HCT116 (cell line): ENCODE data around the gene GSTT2. TPM values are rescaled to one million over a fixed set of nuclear protein-coding genes. Genes with fewer than 3 reads are reported as not detected.
"Not testable (repeated sequence)": the region's sequence is repeated elsewhere in the genome, so short reads cannot be mapped to it uniquely, and the experiment has no call there.

Source experiments
- ATAC-seq: fragments of 200-7000 bp; cut with Tn5 transposase; 2 replicates; pipeline ENCODE4 v1.9.1; 2020; ENCODE audit warnings: mild to moderate bottlenecking, moderate library complexity
- BruUV-seq: library from RNA; stranded (reverse); fragments of 400-500 nt; replicated peaks from 2 replicates; lab custom pipeline; 2021; lab: Mats Ljungman, UMichigan
- CTCF ChIA-PET: fragments of 300-600 bp; sonication (Branson Sonifier 250); formaldehyde crosslinking; loops from one replicate; lab custom pipeline; 2021; ENCODE audit warnings: antibody characterized with exemption; lab: Charles Lee
- POLR2A ChIA-PET: fragments of 300-600, 350-600 bp; sonication (Branson Sonifier 250); formaldehyde crosslinking; loops from one replicate; lab custom pipeline; 2021; ENCODE audit warnings: antibody characterized with exemption; lab: Charles Lee
- RAD21 ChIA-PET, 2 experiments: fragments of 300-600 bp; sonication (Branson Sonifier 250); formaldehyde crosslinking; loops; one replicate each; lab custom pipeline; 2023; ENCODE audit warnings: low total read pairs in 2 of 2; ENCODE audit not compliant: uncharacterized antibody in 2 of 2, unreplicated experiment in 2 of 2, low non-redundant PET in 1 of 2; lab: Charles Lee
- DNase-seq: peaks from one replicate; pipeline ENCODE4 v3.0.0-alpha.2; 2010; ENCODE audit warnings: low read depth, low spot score
- H2AFZ ChIP-seq: fragments of 200-600 bp; shearing (Covaris generic), sonication (generic); 2 replicates; pipeline ENCODE4 v1.6.1; 2017; ENCODE audit warnings: low read depth, mixed run types, mixed read lengths, antibody characterized with exemption, low read length; ENCODE audit not compliant: poor library complexity, severe bottlenecking
- H3K27ac ChIP-seq: 2 replicates; pipeline ENCODE4 v1.5.1; 2012; ENCODE audit warnings: low read depth, low read length
- H3K27me3 ChIP-seq: fragments of 200-600 bp; sonication (generic); 2 replicates; pipeline ENCODE4 v1.6.1; 2016; ENCODE audit warnings: mixed run types, low read length, mixed read lengths; ENCODE audit not compliant: insufficient read depth
- H3K36me3 ChIP-seq, 2 experiments: fragments of 200-500 bp in 1 of 2; fragments of 200-600 bp in 1 of 2; sonication (Bioruptor generic) in 1 of 2; sonication (generic) in 1 of 2; 2 replicates each; pipeline versions ENCODE4 v1.5.1 to v1.6.1; 2014 to 2016; ENCODE audit warnings: low read length in 2 of 2, inconsistent platforms in 1 of 2, mixed read lengths in 1 of 2, mixed run types in 1 of 2; ENCODE audit not compliant: insufficient read depth in 2 of 2, control insufficient read depth in 1 of 2
- H3K4me1 ChIP-seq, 2 experiments: fragments of 200-600 bp in 1 of 2; sonication (generic) in 1 of 2; 2 replicates each; pipeline versions ENCODE4 v1.5.1 to v1.6.1; 2012 to 2017; ENCODE audit warnings: low read length in 2 of 2, inconsistent platforms in 1 of 2, mild to moderate bottlenecking in 1 of 2, mixed read lengths in 1 of 2, mixed run types in 1 of 2, moderate library complexity in 1 of 2; ENCODE audit not compliant: insufficient read depth in 2 of 2, control insufficient read depth in 1 of 2
- H3K4me2 ChIP-seq: fragments of 200-600 bp; sonication (generic); 2 replicates; pipeline ENCODE4 v1.6.1; 2017; ENCODE audit warnings: mixed run types, low read length, mixed read lengths
- H3K4me3 ChIP-seq, 2 experiments: fragments of 200-600 bp in 1 of 2; sonication (generic) in 1 of 2; replicated peaks in 1 of 2; 2 replicates each; pipeline ENCODE4 v1.5.1; 2011 to 2016; ENCODE audit warnings: low read length in 2 of 2, control low read depth in 1 of 2, low read depth in 1 of 2, mild to moderate bottlenecking in 1 of 2, mixed read lengths in 1 of 2, mixed run types in 1 of 2
- H3K79me2 ChIP-seq: fragments of 200-600 bp; sonication (generic); 2 replicates; pipeline ENCODE4 v1.6.1; 2017; ENCODE audit warnings: mild to moderate bottlenecking, mixed run types, low read length, moderate library complexity, mixed read lengths; ENCODE audit not compliant: insufficient read depth
- H3K9ac ChIP-seq: fragments of 200-600 bp; sonication (generic); 2 replicates; pipeline ENCODE4 v1.6.1; 2016; ENCODE audit warnings: low read length, mixed read lengths
- H3K9me2 ChIP-seq: fragments of 200-600 bp; sonication (generic), shearing (Covaris generic); 2 replicates; pipeline ENCODE4 v1.6.1; 2017; ENCODE audit warnings: mixed run types, mild to moderate bottlenecking, moderate library complexity; ENCODE audit not compliant: insufficient read depth
- H3K9me3 ChIP-seq, 2 experiments: fragments of 200-500 bp in 1 of 2; fragments of 200-600 bp in 1 of 2; sonication (Bioruptor generic) in 1 of 2; sonication (generic) in 1 of 2; 2 replicates each; pipeline ENCODE4 v1.6.1; 2014 to 2017; ENCODE audit warnings: low read length in 2 of 2, mixed read lengths in 2 of 2, inconsistent platforms in 1 of 2, low read depth in 1 of 2, mild to moderate bottlenecking in 1 of 2, mixed run types in 1 of 2, moderate library complexity in 1 of 2; ENCODE audit not compliant: control insufficient read depth in 1 of 2, insufficient read depth in 1 of 2
- H4K20me1 ChIP-seq: fragments of 200-600 bp; sonication (generic), shearing (Covaris generic); 2 replicates; pipeline ENCODE4 v1.6.1; 2017; ENCODE audit warnings: mixed run types, mild to moderate bottlenecking, moderate library complexity; ENCODE audit not compliant: insufficient read depth
- intact Hi-C: fragments of 100-400 bp; cut with micrococcal nuclease; formaldehyde crosslinking; loops from 2 replicates; pipeline ENCODE4 v1.10.0; 2022
- total RNA-seq: library from RNA; stranded (reverse); gene quantifications from one replicate; pipeline ENCODE4 v1.2.1, GENCODE V29; 2021; ENCODE audit not compliant: unreplicated experiment

Gene GSTT2
- total RNA-seq, 1 experiment from 2014 or later, result 5.1 TPM

GRCh38 chr22:23947391-23947790, 32.5 kb upstream of the GSTT2 start:
- H3K9me2 ChIP-seq, H3K9me3 ChIP-seq, H3K27ac ChIP-seq, intact Hi-C loops, H2AFZ ChIP-seq, H3K4me1 ChIP-seq, H3K9ac ChIP-seq, DNase-seq, RAD21 ChIA-PET, H3K4me2 ChIP-seq, H3K27me3 ChIP-seq, H3K36me3 ChIP-seq, POLR2A ChIA-PET, H3K79me2 ChIP-seq, H4K20me1 ChIP-seq, H3K4me3 ChIP-seq, BruUV-seq: not testable (repeated sequence)
- ATAC-seq, result peak; percentile 82
- CTCF ChIA-PET, result interaction anchor here (0.8 kb wide), 1 partner anchor 17 kb away, joined by 3 read pairs; no protein-coding TSS in a partner anchor

- H3K27me3 ChIP-seq, H3K79me2 ChIP-seq, H3K9me3 ChIP-seq, H2AFZ ChIP-seq, H3K4me1 ChIP-seq, H3K9me2 ChIP-seq, H3K36me3 ChIP-seq, H3K4me2 ChIP-seq, ATAC-seq, H3K27ac ChIP-seq, CTCF ChIA-PET, H4K20me1 ChIP-seq, RAD21 ChIA-PET, H3K9ac ChIP-seq, POLR2A ChIA-PET, BruUV-seq, H3K4me3 ChIP-seq, DNase-seq: not testable (repeated sequence)
- intact Hi-C loops, result loop anchor here (10.0 kb wide), 1 partner anchor 185 kb away; the partner anchor contains the start of genes C22orf15 and CHCHD10
These were observed 30.2 kb upstream of the GSTT2 start for GRCh38 chr22:23949764-23950163.

- H4K20me1 ChIP-seq, H3K27me3 ChIP-seq, H3K36me3 ChIP-seq, H3K27ac ChIP-seq, DNase-seq, CTCF ChIA-PET, H3K79me2 ChIP-seq, RAD21 ChIA-PET, H3K9ac ChIP-seq, BruUV-seq, ATAC-seq, H3K4me2 ChIP-seq, H3K9me3 ChIP-seq, H3K4me3 ChIP-seq, POLR2A ChIA-PET, H3K4me1 ChIP-seq, H3K9me2 ChIP-seq, H2AFZ ChIP-seq: not testable (repeated sequence)
- intact Hi-C loops, result loop anchor here (10.0 kb wide), 1 partner anchor 187 kb away; the partner anchor contains the start of genes C22orf15 and CHCHD10
These were observed 28.6 kb upstream of the GSTT2 start for GRCh38 chr22:23951383-23951782.

GRCh38 chr22:23952794-23953405, 27.0 kb upstream of the GSTT2 start:
- H3K9me3 ChIP-seq, H3K4me2 ChIP-seq, DNase-seq, ATAC-seq, BruUV-seq, H3K4me1 ChIP-seq, H3K36me3 ChIP-seq, H4K20me1 ChIP-seq, H3K27ac ChIP-seq, H2AFZ ChIP-seq, CTCF ChIA-PET, H3K9ac ChIP-seq, H3K79me2 ChIP-seq, H3K9me2 ChIP-seq, RAD21 ChIA-PET, H3K27me3 ChIP-seq, H3K4me3 ChIP-seq, POLR2A ChIA-PET: not testable (repeated sequence)
- intact Hi-C loops, result loop anchor here (10.0 kb wide), 1 partner anchor 188 kb away; the partner anchor contains the start of genes C22orf15 and CHCHD10
